GM18498 (cell line): ENCODE data around the gene RECQL.
A peak's percentile ranks its signal among the peaks of the same experiment; 100 is the strongest.

Experiments used
- ATAC-seq: cut with Tn5 transposase; IDR thresholded peaks from one replicate; pipeline ENCODE4 v1.9.1; 2021; ENCODE audit warnings: mild to moderate bottlenecking, moderate library complexity; ENCODE audit not compliant: unreplicated experiment

RECQL gene, protein sequence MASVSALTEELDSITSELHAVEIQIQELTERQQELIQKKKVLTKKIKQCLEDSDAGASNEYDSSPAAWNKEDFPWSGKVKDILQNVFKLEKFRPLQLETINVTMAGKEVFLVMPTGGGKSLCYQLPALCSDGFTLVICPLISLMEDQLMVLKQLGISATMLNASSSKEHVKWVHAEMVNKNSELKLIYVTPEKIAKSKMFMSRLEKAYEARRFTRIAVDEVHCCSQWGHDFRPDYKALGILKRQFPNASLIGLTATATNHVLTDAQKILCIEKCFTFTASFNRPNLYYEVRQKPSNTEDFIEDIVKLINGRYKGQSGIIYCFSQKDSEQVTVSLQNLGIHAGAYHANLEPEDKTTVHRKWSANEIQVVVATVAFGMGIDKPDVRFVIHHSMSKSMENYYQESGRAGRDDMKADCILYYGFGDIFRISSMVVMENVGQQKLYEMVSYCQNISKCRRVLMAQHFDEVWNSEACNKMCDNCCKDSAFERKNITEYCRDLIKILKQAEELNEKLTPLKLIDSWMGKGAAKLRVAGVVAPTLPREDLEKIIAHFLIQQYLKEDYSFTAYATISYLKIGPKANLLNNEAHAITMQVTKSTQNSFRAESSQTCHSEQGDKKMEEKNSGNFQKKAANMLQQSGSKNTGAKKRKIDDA

DNA sequence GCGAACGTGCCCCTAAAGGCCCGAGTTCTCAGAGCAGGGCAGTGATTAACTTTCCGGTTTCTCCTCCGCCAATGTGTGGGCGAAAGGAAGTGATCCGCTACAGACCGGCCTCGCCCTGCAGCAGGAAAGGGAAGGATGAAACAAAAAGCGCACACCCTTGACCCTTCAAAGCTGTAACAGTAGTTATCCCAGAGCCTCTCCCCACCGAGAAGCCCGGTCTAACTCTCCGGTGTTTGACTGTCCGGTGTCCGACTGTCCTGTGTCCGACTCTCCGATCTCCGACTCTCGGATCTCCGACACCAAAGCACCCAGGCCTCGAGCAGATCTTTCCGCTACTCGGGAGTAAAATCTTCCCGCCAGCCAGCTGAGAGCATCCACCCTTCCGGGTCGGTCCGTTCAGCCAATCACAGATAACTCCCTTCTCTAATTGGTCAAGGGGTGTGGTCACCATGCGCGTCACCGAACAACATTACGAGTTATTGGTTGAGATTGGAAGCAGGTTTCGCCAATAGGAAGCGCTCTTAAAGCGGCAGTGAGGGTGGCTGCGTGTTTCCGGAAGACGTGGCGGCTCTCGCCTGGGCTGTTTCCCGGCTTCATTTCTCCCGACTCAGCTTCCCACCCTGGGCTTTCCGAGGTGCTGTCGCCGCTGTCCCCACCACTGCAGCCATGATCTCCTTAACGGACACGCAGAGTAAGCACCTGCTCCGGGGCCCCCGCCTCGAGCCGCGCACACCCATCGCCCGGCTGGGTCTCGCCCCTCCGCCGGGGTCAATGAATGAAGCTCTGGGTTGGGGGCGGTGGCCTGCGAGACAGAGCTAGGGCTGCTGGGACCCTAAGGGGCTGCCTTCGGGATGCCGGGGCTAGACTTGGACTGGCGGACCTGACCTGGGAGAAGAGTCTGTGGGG lies at the start of gene RECQL, which contains the start of gene GOLT1B:
TSS of gene RECQL (minus strand) at position 378 of the 906 bp plus-strand sequence. CDS start 2,065 bp downstream, outside the sequence.
TSS of gene GOLT1B (plus strand) at position 532 of the 906 bp plus-strand sequence. CDS start at position 667, 135 bp downstream.
- ATAC-seq, result peak; percentile 99

DNA sequence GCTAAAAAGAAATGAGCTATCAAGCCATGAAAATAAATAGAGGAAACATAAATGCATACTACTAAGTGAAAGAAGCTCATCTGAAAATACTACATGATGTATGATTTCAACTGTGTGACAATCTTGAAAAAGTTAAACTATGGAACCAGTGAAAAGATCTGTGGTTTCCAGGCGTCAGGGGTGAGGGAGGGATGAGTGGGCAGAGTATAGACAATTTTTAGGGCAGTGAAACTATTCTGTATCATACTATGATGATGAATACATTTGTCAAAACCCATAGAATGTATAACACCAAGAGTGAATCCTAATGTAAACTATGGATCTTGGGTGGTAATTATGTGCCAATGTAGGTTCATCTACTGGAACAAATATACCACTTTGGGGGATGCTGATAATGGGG lies 46.0 kb upstream of the RECQL start:
- ATAC-seq, result no peak

- ATAC-seq, result no peak
Measured at GRCh38 chr12:21546716-21547115, 45.3 kb upstream of the RECQL start.

DNA sequence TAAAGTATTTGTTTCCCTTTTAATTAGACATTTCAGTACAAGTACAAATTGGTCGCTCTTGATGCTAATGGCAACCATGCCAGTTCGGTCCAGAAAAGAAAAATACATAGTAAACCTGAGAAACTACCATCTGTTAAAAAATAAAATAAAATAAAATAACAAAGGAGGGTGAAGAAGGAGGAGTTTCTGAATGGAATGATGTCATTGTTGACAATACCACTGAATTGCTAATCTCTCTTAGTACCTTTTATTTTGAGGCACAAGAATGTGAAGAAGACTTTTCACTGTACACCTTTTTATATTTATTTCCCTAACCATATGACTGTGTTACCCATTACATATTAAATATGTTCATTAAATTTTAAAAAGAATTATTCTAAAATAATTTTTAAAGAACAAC lies 44.1 kb upstream of the RECQL start:
- ATAC-seq, result no peak

GRCh38 chr12:21543151-21543550 lies 41.7 kb upstream of the RECQL start:
- no peak for ATAC-seq

DNA sequence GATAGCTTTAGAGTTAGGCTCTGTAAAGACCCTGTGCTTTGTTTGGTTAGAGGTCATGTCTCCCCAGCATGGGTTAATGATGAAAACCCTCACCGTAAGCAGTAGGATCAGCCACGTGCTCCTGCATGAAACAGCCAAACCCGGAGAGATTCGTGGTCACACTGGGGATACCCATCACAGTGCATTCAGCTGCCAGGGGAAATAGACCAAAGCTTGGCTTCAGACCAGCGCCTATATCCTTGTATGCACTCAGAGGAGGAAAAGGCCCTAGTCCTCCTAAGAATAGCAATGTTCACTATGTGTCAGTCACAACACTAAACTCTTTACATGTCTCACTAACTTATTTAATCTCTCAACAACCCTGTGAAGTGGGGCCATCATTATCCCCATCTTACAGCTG lies 41.0 kb upstream of the RECQL start:
- no peak for ATAC-seq

GRCh38 chr12:21541773-21542172 lies 40.3 kb upstream of the RECQL start:
- no peak for ATAC-seq

- ATAC-seq, result no peak
Measured at GRCh38 chr12:21539797-21540196, 38.4 kb upstream of the RECQL start.

DNA sequence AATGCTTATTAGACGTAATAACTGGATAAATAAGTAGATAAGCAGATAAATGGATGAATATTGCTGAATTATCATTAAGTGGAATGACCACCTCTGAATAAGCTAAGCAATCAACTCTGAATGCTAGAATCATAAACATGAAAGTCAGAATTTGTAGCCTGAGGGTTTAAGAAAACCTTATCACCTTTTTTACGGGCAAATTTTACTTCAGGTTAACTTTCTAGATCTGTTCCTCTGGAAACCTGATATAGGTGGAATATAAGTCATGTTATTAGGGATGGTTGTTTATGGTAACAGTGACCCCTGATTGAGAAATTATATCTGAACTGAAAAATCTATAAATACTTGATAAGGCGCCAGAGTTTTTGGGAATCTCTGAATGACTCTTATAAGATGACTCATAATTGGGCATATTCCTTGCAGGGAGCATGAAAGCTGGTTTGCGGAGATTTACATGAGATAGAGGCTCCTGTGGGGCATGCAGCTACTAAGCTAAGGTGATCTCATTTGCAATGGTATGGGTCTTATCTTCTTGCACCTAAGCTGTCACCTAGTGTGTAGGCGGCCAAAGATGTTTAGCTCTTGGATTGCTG lies 36.7 kb upstream of the RECQL start:
- ATAC-seq, result no peak

DNA sequence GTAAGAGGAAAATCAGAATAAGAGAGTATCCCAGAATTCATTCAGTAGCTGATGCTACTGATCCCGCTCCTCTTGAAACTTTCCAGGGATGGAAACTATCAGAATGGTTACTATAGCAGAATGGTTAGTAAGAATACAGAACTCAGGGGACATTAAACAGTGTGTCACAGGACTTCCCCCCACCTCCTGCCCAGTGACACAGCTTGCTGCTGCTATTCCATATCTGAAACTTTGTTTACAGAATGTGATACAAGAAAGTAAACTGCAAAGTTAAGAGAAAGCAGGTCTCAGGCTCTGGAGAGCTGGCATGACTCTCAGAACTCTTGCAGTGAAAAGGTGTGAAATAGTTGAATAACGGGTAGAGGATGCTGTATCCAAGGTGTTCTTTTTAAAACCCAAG lies 28.0 kb upstream of the RECQL start:
- ATAC-seq, result no peak

- ATAC-seq, result no peak
Measured at GRCh38 chr12:21528953-21529352, 27.5 kb upstream of the RECQL start.

- ATAC-seq, result peak; percentile 96
Measured at GRCh38 chr12:21527451-21528180, 26.2 kb upstream of the RECQL start.

DNA sequence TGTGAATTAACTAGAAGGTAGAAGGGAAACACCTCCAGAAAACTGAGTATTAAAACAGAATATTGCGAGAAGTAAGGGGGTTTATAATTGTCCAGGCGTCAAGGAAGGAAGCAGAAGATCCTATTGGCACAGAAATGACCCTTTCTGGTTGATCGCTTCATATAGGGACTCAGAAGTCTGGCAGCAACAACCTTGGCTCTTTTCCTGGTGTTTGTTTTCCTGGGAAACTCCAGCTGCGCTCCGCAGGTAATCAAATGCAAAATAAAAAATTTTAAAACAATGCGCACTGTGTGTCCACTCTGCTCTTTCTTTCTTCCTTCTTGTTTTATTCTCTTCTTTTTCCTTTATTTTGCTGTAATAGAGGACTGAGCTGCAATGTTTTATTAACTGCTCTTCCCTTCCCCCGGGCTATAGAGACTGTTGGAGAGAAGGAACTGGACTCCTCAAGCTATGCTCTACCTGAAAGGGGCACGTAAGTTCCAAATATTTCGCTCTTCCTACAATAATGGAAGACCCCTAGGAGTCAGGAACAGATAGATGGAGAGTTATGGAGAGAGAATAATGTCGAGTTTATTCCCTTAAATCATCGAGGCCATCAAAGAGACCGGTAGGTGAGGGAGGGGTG lies 25.4 kb upstream of the RECQL start:
- no peak for ATAC-seq

GRCh38 chr12:21526053-21526452 lies 24.6 kb upstream of the RECQL start, which contains the start of gene SPX:
Gene SPX (plus strand): TSS chr12:21526296. CDS start chr12:21526473, 177 bp downstream.
- no peak for ATAC-seq

DNA sequence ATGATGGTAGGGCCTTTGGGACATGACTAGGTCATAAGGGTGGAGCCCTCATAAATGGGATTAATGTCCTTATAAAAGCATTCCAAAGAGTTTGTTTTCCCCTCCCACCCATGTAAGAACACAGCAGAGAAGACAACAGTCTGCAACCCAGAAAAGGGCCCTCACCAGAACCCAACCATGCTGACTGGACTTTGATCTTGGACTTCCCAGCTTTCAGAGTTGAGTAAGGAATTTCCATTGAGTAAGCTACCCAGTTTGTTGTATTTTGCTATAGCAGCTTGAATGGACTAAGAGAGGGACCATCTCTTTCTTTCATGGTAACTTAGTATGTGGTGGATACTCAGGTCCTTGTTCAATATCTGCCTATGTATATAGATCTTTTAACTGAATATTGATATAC lies 21.7 kb upstream of the RECQL start:
- no peak for ATAC-seq

DNA sequence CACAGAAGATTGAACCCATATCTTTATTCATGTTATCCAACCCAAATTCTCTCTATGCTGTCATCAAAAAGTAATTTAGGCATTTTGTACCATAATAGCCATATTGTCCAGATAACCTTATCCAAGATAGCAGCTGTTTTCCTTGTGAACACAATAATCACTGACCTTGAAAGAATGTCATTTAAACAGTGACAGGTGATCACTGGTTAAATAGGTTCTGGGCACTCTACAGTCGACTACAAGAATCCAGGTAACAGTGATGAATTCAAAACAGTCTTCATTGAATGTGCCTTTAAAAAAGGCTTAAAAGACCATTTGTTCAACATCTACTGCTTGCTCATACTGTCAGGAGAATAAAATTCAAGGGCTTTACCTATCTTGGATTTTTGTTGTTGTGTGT lies 20.1 kb upstream of the RECQL start:
- no peak for ATAC-seq

DNA sequence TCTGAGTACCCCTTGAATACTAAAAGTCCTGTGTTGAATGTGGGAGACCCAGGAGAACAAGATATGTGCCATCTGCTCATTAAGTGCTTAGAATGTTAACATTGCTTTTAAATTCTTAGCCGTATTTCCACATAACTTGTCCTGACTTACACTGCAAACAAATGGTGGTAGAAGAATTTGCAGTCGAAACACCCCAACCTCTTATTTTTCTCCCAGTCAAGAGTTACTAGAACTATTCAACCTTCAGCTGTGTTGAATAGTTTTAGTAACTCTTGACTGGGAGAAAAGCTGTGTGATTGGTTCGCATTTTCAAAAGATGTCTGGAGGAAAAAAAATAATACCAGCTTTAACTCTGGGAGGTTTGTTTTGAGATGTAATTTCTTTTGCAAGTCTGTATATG lies 17.0 kb upstream of the RECQL start:
- ATAC-seq, result no peak

- no peak for ATAC-seq
Measured at GRCh38 chr12:21516281-21516680, 14.8 kb upstream of the RECQL start.

GRCh38 chr12:21509768-21510167 lies 8.3 kb upstream of the RECQL start:
- peak; percentile 99 for ATAC-seq

GRCh38 chr12:21507849-21508248 lies 6.4 kb upstream of the RECQL start:
- no peak for ATAC-seq
